GM12864 (cell line): Measurements from ENCODE around the gene NEMP2.
"Not testable (repeated sequence)": the region's sequence is repeated elsewhere in the genome, so short reads cannot be mapped to it uniquely, and the experiment has no call there.

Experiments
- DNase-seq: peaks from one replicate; pipeline ENCODE4 v3.0.0-alpha.2; 2011; ENCODE audit warnings: low read depth
- H3K4me3 ChIP-seq: 2 replicates; pipeline ENCODE4 v1.5.1; 2011; ENCODE audit warnings: mild to moderate bottlenecking, low read depth, low read length, control low read depth
- CTCF ChIP-seq: IDR thresholded peaks from 2 replicates; pipeline ENCODE4 v1.5.1; 2011; ENCODE audit warnings: low read depth, mild to moderate bottlenecking, moderate library complexity, low read length, control low read depth, inconsistent platforms; ENCODE audit errors: missing control alignments

Gene NEMP2

GRCh38 chr2:190499273-190499672, 35.2 kb downstream of the NEMP2 start:
- no peak overlapping the region for H3K4me3 ChIP-seq
- TF ChIP-seq CTCF: no peak
- no peak for DNase-seq

GRCh38 chr2:190497428-190497827, 37.1 kb downstream of the NEMP2 start:
- TF ChIP-seq CTCF: no peak
- DNase-seq: no peak
- H3K4me3 ChIP-seq: no peak overlapping the region

GRCh38 chr2:190494600-190495227, 39.8 kb downstream of the NEMP2 start:
- not testable (repeated sequence) for H3K4me3 ChIP-seq, DNase-seq

- no peak for TF ChIP-seq CTCF
- no peak for DNase-seq
- no peak overlapping the region for H3K4me3 ChIP-seq
Measured at GRCh38 chr2:190493095-190493494, 41.4 kb downstream of the NEMP2 start.

DNA sequence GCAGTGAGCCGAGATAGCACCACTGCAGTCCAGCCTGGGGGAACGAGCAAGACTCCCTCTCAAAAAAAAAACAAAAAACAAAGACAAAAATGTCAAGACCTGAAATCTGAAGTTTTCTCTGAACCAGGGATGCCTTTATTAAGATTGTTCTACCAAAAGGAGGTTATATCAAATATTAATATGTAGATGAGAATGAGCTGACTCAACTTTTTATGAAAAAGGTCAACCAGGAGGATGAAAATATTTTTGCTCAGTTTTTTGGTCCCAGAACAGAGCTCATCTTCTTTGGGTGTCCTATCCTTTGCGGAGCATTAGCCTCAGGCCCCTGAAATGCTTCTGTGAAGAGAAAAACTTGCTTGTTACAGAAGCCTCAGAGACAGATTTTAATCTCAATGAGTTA, 44.0 kb downstream of the NEMP2 start:
- no peak overlapping the region for H3K4me3 ChIP-seq
- DNase-seq: no peak
- no peak for TF ChIP-seq CTCF

DNA sequence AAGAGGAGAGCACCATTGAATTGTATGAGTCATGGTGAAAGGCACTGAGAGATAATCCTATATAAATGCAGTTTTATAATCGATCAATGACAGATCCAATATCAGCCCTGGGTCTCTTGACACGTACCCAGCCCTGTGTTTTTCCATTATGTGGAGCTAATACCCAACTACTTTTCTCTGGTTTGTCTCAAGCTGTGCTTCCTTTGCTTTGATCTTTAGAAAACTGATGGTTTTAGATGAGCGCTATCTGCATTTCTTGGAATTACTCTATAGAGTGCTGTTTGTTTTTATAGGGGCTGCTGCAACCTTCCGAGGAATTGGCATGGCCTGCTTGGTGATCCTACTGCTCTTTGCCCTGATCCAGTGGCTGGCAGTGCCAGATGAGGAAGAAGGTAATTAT, 45.0 kb downstream of the NEMP2 start:
- no peak for DNase-seq
- no peak for TF ChIP-seq CTCF
- H3K4me3 ChIP-seq: no peak overlapping the region

DNA sequence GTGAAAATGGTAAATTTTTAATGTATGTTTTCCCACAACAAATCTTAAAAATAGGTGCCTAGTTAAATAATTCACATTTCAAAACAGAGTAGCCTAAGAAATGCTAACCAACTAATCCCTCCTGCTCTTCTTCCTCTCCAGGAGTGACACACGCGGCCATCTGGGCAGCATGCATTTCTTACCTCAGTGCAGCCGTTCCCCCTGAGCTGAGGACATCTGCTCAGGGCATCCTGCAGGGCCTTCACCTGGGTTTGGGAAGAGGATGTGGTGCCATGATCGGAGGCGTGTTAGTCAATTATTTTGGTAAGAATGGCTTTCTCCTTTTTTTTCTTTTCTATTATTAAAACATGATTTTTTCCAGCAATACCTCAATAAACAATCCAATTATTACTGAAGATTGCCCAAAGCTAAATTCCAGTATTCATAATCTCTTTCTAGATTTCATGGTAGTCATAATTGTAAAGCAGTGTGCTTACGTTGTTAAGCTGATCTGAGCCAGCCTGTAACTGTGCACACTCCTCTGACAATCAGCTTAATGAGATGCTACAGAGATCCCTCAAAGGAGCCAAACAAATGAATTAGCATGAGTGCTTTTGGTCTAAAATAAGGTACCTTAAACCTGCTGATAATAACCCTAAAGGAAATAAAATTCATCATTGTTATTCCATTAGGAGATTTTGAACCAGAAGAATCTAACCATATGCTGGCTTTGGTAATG, 45.8 kb downstream of the NEMP2 start:
- DNase-seq: no peak
- no peak overlapping the region for H3K4me3 ChIP-seq
- TF ChIP-seq CTCF: no peak
